NCI-H345 treated with DMSO at 0.1 percent for 48 hours (cell line): Measurements from ENCODE around the gene WNT9A.

Source experiments
- DNase-seq: peaks from one replicate; lab custom pipeline; 2025; ENCODE audit not compliant: unreplicated experiment; lab: John Stamatoyannopoulos, UW

Gene WNT9A

GRCh38 chr1:227900571-227901051, 47.1 kb downstream of the WNT9A start:
- no peak for DNase-seq

GRCh38 chr1:227899820-227900449, 47.8 kb downstream of the WNT9A start:
- no peak for DNase-seq

GRCh38 chr1:227899141-227899819, 48.5 kb downstream of the WNT9A start:
- DNase-seq: no peak

GRCh38 chr1:227898502-227899140, 49.1 kb downstream of the WNT9A start:
- no peak for DNase-seq

GRCh38 chr1:227897704-227898438, 49.9 kb downstream of the WNT9A start:
- DNase-seq: no peak

- no peak for DNase-seq
Measured at GRCh38 chr1:227896710-227897655, 50.7 kb downstream of the WNT9A start.

- no peak for DNase-seq
Measured at GRCh38 chr1:227895828-227896685, 51.7 kb downstream of the WNT9A start.

GRCh38 chr1:227894831-227895451, 52.8 kb downstream of the WNT9A start:
- DNase-seq: no peak

GRCh38 chr1:227893949-227894721, 53.6 kb downstream of the WNT9A start:
- no peak for DNase-seq

GRCh38 chr1:227893300-227893948, 54.3 kb downstream of the WNT9A start:
- no peak for DNase-seq

GRCh38 chr1:227892489-227893299, 55.0 kb downstream of the WNT9A start:
- no peak for DNase-seq

- no peak for DNase-seq
Measured at GRCh38 chr1:227891955-227892488, 55.7 kb downstream of the WNT9A start.

- no peak for DNase-seq
Measured at GRCh38 chr1:227891223-227891954, 56.3 kb downstream of the WNT9A start.

GRCh38 chr1:227890451-227891222, 57.1 kb downstream of the WNT9A start:
- no peak for DNase-seq

GRCh38 chr1:227889863-227890405, 57.8 kb downstream of the WNT9A start:
- DNase-seq: no peak
